ENCODE data around the gene ZDHHC5. TPM values are rescaled to one million over a fixed set of nuclear protein-coding genes. Genes with fewer than 3 reads are reported as not detected.

Gene ZDHHC5
- total and polyA plus RNA-seq, 2 of the 4 experiments (the other 2 are of a cell fraction), result 19.4 to 45.7 TPM

DNA sequence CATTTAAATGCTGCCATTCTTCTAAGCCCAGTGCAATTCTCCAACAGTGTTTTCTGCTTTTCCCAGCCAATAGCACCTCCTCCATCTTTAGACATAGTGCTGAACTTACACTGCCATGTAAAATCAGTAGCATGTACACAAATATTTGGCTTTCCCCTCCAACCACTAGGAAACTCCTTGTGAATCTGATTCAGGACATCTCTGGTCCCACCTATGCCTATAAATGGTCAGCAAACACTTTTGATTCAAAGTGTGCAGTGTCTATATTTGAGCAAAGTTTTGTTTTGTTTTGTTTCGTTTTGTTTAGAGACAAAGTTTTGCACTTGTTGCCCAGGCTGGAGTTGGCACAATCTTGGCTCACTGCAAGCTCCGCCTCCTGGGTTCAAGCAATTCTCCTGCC lies 43.0 kb upstream of the ZDHHC5 start:
- no peaks in the 10 kb centered on the region for H3K9me3 ChIP-seq (ENCODE audit: control insufficient read depth, insufficient read depth, low read length)
- no peaks in the 10 kb centered on the region for H3K9me1 ChIP-seq (ENCODE audit: insufficient read depth, low read length)
- BruUV-seq (replicated peaks), result no TSS peak
- ChIA-PET POLR2A (ENCODE audit: unreplicated experiment) (no interaction called here), CTCF (interaction anchor here (1.0 kb wide), 1 partner anchor 10 kb away, joined by 3 read pairs; no protein-coding TSS in a partner anchor)
- H3K27ac ChIP-seq (ENCODE audit: insufficient read depth, low read length), result no peak overlapping the region
- H3K36me3 ChIP-seq (ENCODE audit: control insufficient read depth, insufficient read depth, low read length), result no peaks in the 10 kb centered on the region
- H2AK5ac ChIP-seq (ENCODE audit: low read depth, low read length), result no peak overlapping the region
- H3K9ac ChIP-seq (ENCODE audit: low read depth, low read length), result no peak overlapping the region
- H3K4me2 ChIP-seq (ENCODE audit: low read depth, low read length), result no peak overlapping the region
- no peak overlapping the region for H4K91ac ChIP-seq (ENCODE audit: insufficient read depth, low read depth, low read length)
- no peak overlapping the region for H2BK5ac ChIP-seq (ENCODE audit: low read depth, low read length, poor library complexity, severe bottlenecking)
- ATAC-seq (ENCODE audit: low read depth), result no peak
- no peak overlapping the region for H2AFZ ChIP-seq (replicated peaks; ENCODE audit: low read length, poor library complexity)
- intact Hi-C loops (cut with micrococcal nuclease) (no loop called here), dilution Hi-C loops (cut with HindIII; ENCODE audit: low sequenced_read_pairs, unreplicated experiment) (no loop called here), in situ Hi-C loops (cut with MboI; ENCODE audit: low sequenced_read_pairs) (no loop called here)
- no peak overlapping the region for H2BK15ac ChIP-seq (ENCODE audit: low read depth, low read length)
- no peak overlapping the region for H3K4me3 ChIP-seq (ENCODE audit: insufficient read depth, low read depth, low read length)
- no peak overlapping the region for H3K18ac ChIP-seq (ENCODE audit: low read depth, low read length)
- H3K14ac ChIP-seq (replicated peaks; ENCODE audit: low read depth, low read length), result no peak overlapping the region
- H4K5ac ChIP-seq (ENCODE audit: low read depth, low read length), result no peak overlapping the region
- no peak overlapping the region for H4K8ac ChIP-seq (ENCODE audit: low read depth in 2 of 2, low read length in 2 of 2)
- H3K56ac ChIP-seq (ENCODE audit: extremely low read depth, insufficient read depth, low read length), result no peak overlapping the region
- no peak for DNase-seq
- no peak for TF ChIP-seq RFX5 (IDR thresholded peaks at IDR 0.05; ENCODE audit: low read depth, low read length)
- TF ChIP-seq FOS (IDR thresholded peaks at IDR 0.05; ENCODE audit: low read depth, low read length), result no peak
- TF ChIP-seq MXI1 (IDR thresholded peaks at IDR 0.05; ENCODE audit: borderline replicate concordance, low read depth, low read length), result no peak
- TF ChIP-seq, protein P1, sequence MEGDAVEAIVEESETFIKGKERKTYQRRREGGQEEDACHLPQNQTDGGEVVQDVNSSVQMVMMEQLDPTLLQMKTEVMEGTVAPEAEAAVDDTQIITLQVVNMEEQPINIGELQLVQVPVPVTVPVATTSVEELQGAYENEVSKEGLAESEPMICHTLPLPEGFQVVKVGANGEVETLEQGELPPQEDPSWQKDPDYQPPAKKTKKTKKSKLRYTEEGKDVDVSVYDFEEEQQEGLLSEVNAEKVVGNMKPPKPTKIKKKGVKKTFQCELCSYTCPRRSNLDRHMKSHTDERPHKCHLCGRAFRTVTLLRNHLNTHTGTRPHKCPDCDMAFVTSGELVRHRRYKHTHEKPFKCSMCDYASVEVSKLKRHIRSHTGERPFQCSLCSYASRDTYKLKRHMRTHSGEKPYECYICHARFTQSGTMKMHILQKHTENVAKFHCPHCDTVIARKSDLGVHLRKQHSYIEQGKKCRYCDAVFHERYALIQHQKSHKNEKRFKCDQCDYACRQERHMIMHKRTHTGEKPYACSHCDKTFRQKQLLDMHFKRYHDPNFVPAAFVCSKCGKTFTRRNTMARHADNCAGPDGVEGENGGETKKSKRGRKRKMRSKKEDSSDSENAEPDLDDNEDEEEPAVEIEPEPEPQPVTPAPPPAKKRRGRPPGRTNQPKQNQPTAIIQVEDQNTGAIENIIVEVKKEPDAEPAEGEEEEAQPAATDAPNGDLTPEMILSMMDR (conservative IDR thresholded peaks at IDR 0.05; ENCODE audit: low read depth, low read length), result no peak
- TF ChIP-seq CEBPB (IDR thresholded peaks at IDR 0.05; ENCODE audit: low read depth, low read length), result no peak
- TF ChIP-seq MAFK (IDR thresholded peaks at IDR 0.05; ENCODE audit: low read depth, low read length), result no peak
- TF ChIP-seq, protein P2, sequence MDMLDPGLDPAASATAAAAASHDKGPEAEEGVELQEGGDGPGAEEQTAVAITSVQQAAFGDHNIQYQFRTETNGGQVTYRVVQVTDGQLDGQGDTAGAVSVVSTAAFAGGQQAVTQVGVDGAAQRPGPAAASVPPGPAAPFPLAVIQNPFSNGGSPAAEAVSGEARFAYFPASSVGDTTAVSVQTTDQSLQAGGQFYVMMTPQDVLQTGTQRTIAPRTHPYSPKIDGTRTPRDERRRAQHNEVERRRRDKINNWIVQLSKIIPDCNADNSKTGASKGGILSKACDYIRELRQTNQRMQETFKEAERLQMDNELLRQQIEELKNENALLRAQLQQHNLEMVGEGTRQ (IDR thresholded peaks at IDR 0.05; ENCODE audit: low read depth, low read length), result no peak
- no peak for TF ChIP-seq BHLHE40 (IDR thresholded peaks at IDR 0.05; ENCODE audit: low read depth, low read length)
- no peak for TF ChIP-seq RAD21 (IDR thresholded peaks at IDR 0.05; ENCODE audit: low read length)
- TF ChIP-seq RCOR1 (IDR thresholded peaks at IDR 0.05; ENCODE audit: insufficient replicate concordance, low read length), result no peak
- no peak for TF ChIP-seq SMC3 (IDR thresholded peaks at IDR 0.05; ENCODE audit: low read depth, low read length)
- TF ChIP-seq NFE2L2 (IDR thresholded peaks at IDR 0.05; ENCODE audit: low read depth, low read length), result no peak
- no peak for TF ChIP-seq POLR2A (IDR thresholded peaks at IDR 0.05; ENCODE audit: low read depth, low read length)
- TF ChIP-seq, protein P3, sequence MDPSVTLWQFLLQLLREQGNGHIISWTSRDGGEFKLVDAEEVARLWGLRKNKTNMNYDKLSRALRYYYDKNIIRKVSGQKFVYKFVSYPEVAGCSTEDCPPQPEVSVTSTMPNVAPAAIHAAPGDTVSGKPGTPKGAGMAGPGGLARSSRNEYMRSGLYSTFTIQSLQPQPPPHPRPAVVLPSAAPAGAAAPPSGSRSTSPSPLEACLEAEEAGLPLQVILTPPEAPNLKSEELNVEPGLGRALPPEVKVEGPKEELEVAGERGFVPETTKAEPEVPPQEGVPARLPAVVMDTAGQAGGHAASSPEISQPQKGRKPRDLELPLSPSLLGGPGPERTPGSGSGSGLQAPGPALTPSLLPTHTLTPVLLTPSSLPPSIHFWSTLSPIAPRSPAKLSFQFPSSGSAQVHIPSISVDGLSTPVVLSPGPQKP (IDR thresholded peaks at IDR 0.05; ENCODE audit: borderline replicate concordance, low read depth, low read length), result no peak
- no peak for TF ChIP-seq CHD1 (IDR thresholded peaks at IDR 0.05; ENCODE audit: low read depth, low read length)
- TF ChIP-seq MAZ (IDR thresholded peaks at IDR 0.05; ENCODE audit: borderline replicate concordance, low read depth, low read length), result no peak
- H2BK120ac ChIP-seq (ENCODE audit: low read depth, low read length), result no peak overlapping the region
- H4K20me1 ChIP-seq (ENCODE audit: insufficient read depth, low read length), result no peaks in the 10 kb centered on the region
- no peak overlapping the region for H3K4ac ChIP-seq (ENCODE audit: low read depth, low read length)
- no peak overlapping the region for H2BK20ac ChIP-seq (ENCODE audit: low read depth, low read length)
- H3K23ac ChIP-seq (ENCODE audit: low read depth, low read length), result no peak overlapping the region
- WGBS, 2 experiments (ENCODE audit: extremely low coverage in 2 of 2, insufficient read length in 1 of 2), result no CpG with 5 or more reads among the region's 2 CpGs
- no peaks in the 10 kb centered on the region for H3K4me1 ChIP-seq (ENCODE audit: control insufficient read depth, insufficient read depth, low read length)
- H2AK9ac ChIP-seq (replicated peaks; ENCODE audit: low read depth, low read length, poor library complexity), result no peak overlapping the region
- H3K79me1 ChIP-seq (ENCODE audit: low read depth in 1 of 2, low read length in 2 of 2), result no peaks in the 10 kb centered on the region
- peaks cover 1% of the 10 kb centered on the region; the same call in 1 of the 2 replicates for H3K27me3 ChIP-seq (ENCODE audit: control insufficient read depth, insufficient read depth, low read length)
